Muscle layer of colon (tissue), 2 donors: ENCODE results near the gene GAB2.

ENCODE experiments used
- H3K27ac ChIP-seq: one replicate; pipeline ENCODE4 v1.7.0; 2013; ENCODE audit warnings: low read depth, mild to moderate bottlenecking, low read length, moderate library complexity
- H3K27me3 ChIP-seq, 2 donors: one replicate each; pipeline ENCODE4 v1.7.0; 2013; ENCODE audit warnings: low read length in 2 of 2, mild to moderate bottlenecking in 2 of 2; ENCODE audit not compliant: insufficient read depth in 2 of 2, control insufficient read depth in 1 of 2
- H3K36me3 ChIP-seq: one replicate; pipeline ENCODE4 v1.7.0; 2013; ENCODE audit warnings: mild to moderate bottlenecking, low read length; ENCODE audit not compliant: insufficient read depth
- H3K4me1 ChIP-seq: one replicate; pipeline ENCODE4 v1.7.0; 2013; ENCODE audit warnings: mild to moderate bottlenecking, low read length; ENCODE audit not compliant: insufficient read depth
- H3K4me3 ChIP-seq, 2 donors: one replicate each; pipeline ENCODE4 v1.7.0; 2013; ENCODE audit warnings: low read length in 2 of 2, low read depth in 1 of 2, mild to moderate bottlenecking in 1 of 2, moderate library complexity in 1 of 2
- H3K9ac ChIP-seq: one replicate; pipeline ENCODE4 v1.7.0; 2013; ENCODE audit warnings: low read length
- H3K9me3 ChIP-seq: one replicate; pipeline ENCODE4 v1.7.0; 2013; ENCODE audit warnings: mild to moderate bottlenecking, low read length
- donor health status: abdominal sarcoma.
- donor health status: Adenocarcinoma of cecum.

The GAB2 gene

GRCh38 chr11:78449866-78450265 lies 32.2 kb upstream of the GAB2 start:
- H3K27ac ChIP-seq, result no peak overlapping the region
- H3K9me3 ChIP-seq, result no peaks in the 10 kb centered on the region
- H3K4me1 ChIP-seq, result no peaks in the 10 kb centered on the region
- no peak overlapping the region for H3K9ac ChIP-seq
- no peaks in the 10 kb centered on the region for H3K27me3 ChIP-seq
- H3K36me3 ChIP-seq, result no peaks in the 10 kb centered on the region
- H3K4me3 ChIP-seq, result no peak overlapping the region

- no peaks in the 10 kb centered on the region for H3K9me3 ChIP-seq
- H3K4me1 ChIP-seq, result no peaks in the 10 kb centered on the region
- H3K27me3 ChIP-seq, result no peaks in the 10 kb centered on the region
- peaks cover 8% of the 10 kb centered on the region for H3K36me3 ChIP-seq
- no peak overlapping the region for H3K4me3 ChIP-seq
- H3K27ac ChIP-seq, result no peak overlapping the region
- H3K9ac ChIP-seq, result no peak overlapping the region
Observed at GRCh38 chr11:78446210-78446609, 28.6 kb upstream of the GAB2 start.

GRCh38 chr11:78444726-78445125 lies 27.1 kb upstream of the GAB2 start:
- no peaks in the 10 kb centered on the region for H3K4me1 ChIP-seq
- no peak overlapping the region for H3K27ac ChIP-seq
- no peaks in the 10 kb centered on the region for H3K9me3 ChIP-seq
- H3K27me3 ChIP-seq, result no peaks in the 10 kb centered on the region
- peaks cover 8% of the 10 kb centered on the region for H3K36me3 ChIP-seq
- no peak overlapping the region for H3K4me3 ChIP-seq
- H3K9ac ChIP-seq, result no peak overlapping the region

GRCh38 chr11:78441956-78442355 lies 24.3 kb upstream of the GAB2 start:
- no peaks in the 10 kb centered on the region for H3K4me1 ChIP-seq

GRCh38 chr11:78438298-78438975 lies 20.8 kb upstream of the GAB2 start:
- Histone ChIP-seq H3K4me3 (no peak overlapping the region), H3K9me3 (no peaks in the 10 kb centered on the region), H3K36me3 (peaks cover 8% of the 10 kb centered on the region), H3K27ac (no peak overlapping the region), H3K4me1 (no peaks in the 10 kb centered on the region), H3K9ac (no peak overlapping the region), H3K27me3 (no peaks in the 10 kb centered on the region)

More at GRCh38 chr11:78441956-78442355, 24.3 kb upstream of the GAB2 start:
- Histone ChIP-seq H3K9me3 (no peaks in the 10 kb centered on the region), H3K27me3 (no peaks in the 10 kb centered on the region), H3K27ac (no peak overlapping the region), H3K4me3 (no peak overlapping the region), H3K36me3 (peaks cover 8% of the 10 kb centered on the region), H3K9ac (no peak overlapping the region)

- no peaks in the 10 kb centered on the region for H3K27me3 ChIP-seq
- H3K9me3 ChIP-seq, result no peaks in the 10 kb centered on the region
- H3K9ac ChIP-seq, result no peak overlapping the region
- no peak overlapping the region for H3K4me3 ChIP-seq
- no peaks in the 10 kb centered on the region for H3K36me3 ChIP-seq
- no peaks in the 10 kb centered on the region for H3K4me1 ChIP-seq
- no peak overlapping the region for H3K27ac ChIP-seq
Observed at GRCh38 chr11:78432956-78433355, 15.3 kb upstream of the GAB2 start.

- H3K9me3 ChIP-seq, result no peaks in the 10 kb centered on the region
- H3K27ac ChIP-seq, result no peak overlapping the region
Observed at GRCh38 chr11:78432058-78432515, 14.5 kb upstream of the GAB2 start.

GRCh38 chr11:78429660-78430059 lies 12.0 kb upstream of the GAB2 start:
- Histone ChIP-seq H3K36me3 (no peaks in the 10 kb centered on the region), H3K27ac (no peak overlapping the region), H3K27me3 (no peaks in the 10 kb centered on the region), H3K4me3 (no peak overlapping the region), H3K4me1 (no peaks in the 10 kb centered on the region), H3K9ac (no peak overlapping the region), H3K9me3 (no peaks in the 10 kb centered on the region)

More at GRCh38 chr11:78432058-78432515, 14.5 kb upstream of the GAB2 start:
- Histone ChIP-seq H3K4me1 (no peaks in the 10 kb centered on the region), H3K27me3 (no peaks in the 10 kb centered on the region), H3K4me3 (no peak overlapping the region), H3K36me3 (no peaks in the 10 kb centered on the region), H3K9ac (no peak overlapping the region)

- no peak overlapping the region for H3K27ac ChIP-seq
- no peaks in the 10 kb centered on the region for H3K9me3 ChIP-seq
- H3K9ac ChIP-seq, result no peak overlapping the region
- no peaks in the 10 kb centered on the region for H3K36me3 ChIP-seq
- H3K4me1 ChIP-seq, result no peaks in the 10 kb centered on the region
- no peaks in the 10 kb centered on the region for H3K27me3 ChIP-seq
- H3K4me3 ChIP-seq, result no peak overlapping the region
Observed at GRCh38 chr11:78429209-78429608, 11.6 kb upstream of the GAB2 start.

GRCh38 chr11:78428773-78429172 lies 11.2 kb upstream of the GAB2 start:
- Histone ChIP-seq H3K27me3 (no peaks in the 10 kb centered on the region), H3K27ac (no peak overlapping the region), H3K4me3 (no peak overlapping the region), H3K9ac (no peak overlapping the region), H3K36me3 (no peaks in the 10 kb centered on the region), H3K4me1 (no peaks in the 10 kb centered on the region), H3K9me3 (no peaks in the 10 kb centered on the region)

- Histone ChIP-seq H3K27ac (no peak overlapping the region), H3K9me3 (no peaks in the 10 kb centered on the region), H3K36me3 (no peaks in the 10 kb centered on the region), H3K4me1 (no peaks in the 10 kb centered on the region), H3K9ac (no peak overlapping the region), H3K4me3 (no peak overlapping the region), H3K27me3 (no peaks in the 10 kb centered on the region)
Observed at GRCh38 chr11:78428266-78428636, 10.6 kb upstream of the GAB2 start.

GRCh38 chr11:78427615-78428265 lies 10.1 kb upstream of the GAB2 start:
- H3K36me3 ChIP-seq, result no peaks in the 10 kb centered on the region
- H3K4me1 ChIP-seq, result no peaks in the 10 kb centered on the region
- H3K9ac ChIP-seq, result no peak overlapping the region
- H3K27me3 ChIP-seq, result no peaks in the 10 kb centered on the region
- H3K9me3 ChIP-seq, result no peaks in the 10 kb centered on the region
- no peak overlapping the region for H3K4me3 ChIP-seq
- no peak overlapping the region for H3K27ac ChIP-seq
